Measurements from ENCODE around the gene IL9R.
"Not testable (repeated sequence)": the region's sequence is repeated elsewhere in the genome, so short reads cannot be mapped to it uniquely, and the experiment has no call there.

- TF ChIP-seq CTCF, POLR2A (IDR thresholded peaks at IDR 0.05): not testable (repeated sequence)
These were observed 15.9 kb downstream of the IL9R start for GRCh38 chrX:156013286-156013953.
